Psoas muscle (tissue), 8 donors: ENCODE measurements around the gene CAB39. TPM values are rescaled to one million over a fixed set of nuclear protein-coding genes. Genes with fewer than 3 reads are reported as not detected.
"Not testable (repeated sequence)": the region's sequence is repeated elsewhere in the genome, so short reads cannot be mapped to it uniquely, and the experiment has no call there.

Source experiments
- ATAC-seq, 4 donors: fragments of 200-7000 bp; cut with Tn5 transposase; one replicate each; pipeline ENCODE4 v1.9.1; 2020; ENCODE audit warnings: moderate library complexity in 3 of 4, mild to moderate bottlenecking in 2 of 4
- DNase-seq, 2 donors: peaks; one replicate each; pipeline ENCODE4 v3.0.0-alpha.2; 2020
- H3K27ac ChIP-seq: fragments of 200-600 bp; one replicate; pipeline ENCODE4 v1.8.0; 2022
- H3K27me3 ChIP-seq, 3 donors: fragments of 200-600 bp in 1 of 3; one replicate each; pipeline versions ENCODE4 v1.6.1 to v1.8.0; 2013 to 2022; ENCODE audit warnings: low read length in 2 of 3, mild to moderate bottlenecking in 2 of 3, moderate library complexity in 1 of 3; ENCODE audit not compliant: insufficient read depth in 3 of 3
- H3K36me3 ChIP-seq, 2 donors: fragments of 200-600 bp in 1 of 2; one replicate each; pipeline versions ENCODE4 v1.6.1 to v1.8.0; 2013 to 2022; ENCODE audit warnings: low read depth in 1 of 2, mild to moderate bottlenecking in 1 of 2, moderate library complexity in 1 of 2; ENCODE audit not compliant: insufficient read depth in 1 of 2
- H3K4me1 ChIP-seq: fragments of 200-600 bp; one replicate; pipeline ENCODE4 v1.8.0; 2022
- H3K4me3 ChIP-seq: fragments of 200-600 bp; one replicate; pipeline ENCODE4 v1.8.0; 2022; ENCODE audit warnings: mild to moderate bottlenecking
- H3K9me3 ChIP-seq: fragments of 200-600 bp; one replicate; pipeline ENCODE4 v1.8.0; 2022
- WGBS, 3 donors: extraction: QIAGEN DNeasy Blood & Tissue Kit; methylation state at CpG; one replicate each; pipeline versions ENCODE4 v1.1.6 to v1.1.7; 2013; 5-methylcytosine and 5-hydroxymethylcytosine counted together
- intact Hi-C, 2 donors: fragments of 100-400 bp; cut with DNase I; formaldehyde crosslinking; loops; one replicate each; pipeline versions ENCODE4 v1.11.0 to v1.14.2; 2022
- polyA plus RNA-seq, 3 donors: library from polyadenylated mRNA; stranded (reverse); fragments of 200-250 nt; gene quantifications; one replicate each; pipeline ENCODE4 v1.2.3, GENCODE V29; 2013
- total RNA-seq, 4 donors: library from RNA; stranded (reverse); fragmentation: NEBNext Ultra II Directional in 2 of 4; extraction: Animal tissue kit (Norgen Biotek cat#: 25700) in 2 of 4; gene quantifications; one replicate each; pipeline versions ENCODE4 v1.2.1 to v1.2.4, GENCODE V29; 2021 to 2023
- TF ChIP-seq, protein P1 (sequence below): fragments of 200-600 bp; IDR thresholded peaks from one replicate; pipeline ENCODE4 v1.8.0; 2022; ENCODE audit warnings: antibody characterized with exemption
- donor health status: healthy with polysubstance abuse.
- donor health status: DM: no; HTN: no; CAD: no; lungs with moderate emphysema.
- donor health status: Bipolar disorder and iron deficiency.
- donor health status: healthy.
- donor health status: DM: yes; HTN: yes; CAD: no.
- donor health status: DM: no; HTN: no; CAD: no.
- donor health status: DM: no; HTN: no; CAD: no.
- donor health status: DM: yes; HTN: yes; CAD: no.

CAB39 gene
- total and polyA plus RNA-seq, 7 donors, result 36.0 to 166 (median 123) TPM

DNA sequence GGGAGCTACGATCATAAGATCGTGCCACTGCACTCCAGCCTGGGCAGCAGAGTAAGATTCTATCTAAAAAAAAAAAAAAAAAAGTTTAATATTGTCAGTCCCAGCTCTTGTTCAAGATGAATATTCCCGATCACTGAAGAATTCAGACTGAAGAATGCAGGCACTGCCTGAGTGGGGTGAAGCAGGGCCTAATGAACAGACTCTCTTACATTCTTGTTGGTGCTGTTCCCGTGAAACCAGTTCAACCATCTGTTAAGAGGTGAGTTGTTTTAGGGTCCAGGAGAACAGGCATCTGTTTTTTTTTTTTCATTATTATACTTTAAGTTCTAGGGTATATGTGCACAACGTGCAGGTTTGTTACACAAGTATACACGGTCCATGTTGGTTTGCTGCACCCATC, 17.1 kb upstream of the CAB39 start:
- H3K4me3 ChIP-seq, result no peak overlapping the region
- TF ChIP-seq, protein P1, sequence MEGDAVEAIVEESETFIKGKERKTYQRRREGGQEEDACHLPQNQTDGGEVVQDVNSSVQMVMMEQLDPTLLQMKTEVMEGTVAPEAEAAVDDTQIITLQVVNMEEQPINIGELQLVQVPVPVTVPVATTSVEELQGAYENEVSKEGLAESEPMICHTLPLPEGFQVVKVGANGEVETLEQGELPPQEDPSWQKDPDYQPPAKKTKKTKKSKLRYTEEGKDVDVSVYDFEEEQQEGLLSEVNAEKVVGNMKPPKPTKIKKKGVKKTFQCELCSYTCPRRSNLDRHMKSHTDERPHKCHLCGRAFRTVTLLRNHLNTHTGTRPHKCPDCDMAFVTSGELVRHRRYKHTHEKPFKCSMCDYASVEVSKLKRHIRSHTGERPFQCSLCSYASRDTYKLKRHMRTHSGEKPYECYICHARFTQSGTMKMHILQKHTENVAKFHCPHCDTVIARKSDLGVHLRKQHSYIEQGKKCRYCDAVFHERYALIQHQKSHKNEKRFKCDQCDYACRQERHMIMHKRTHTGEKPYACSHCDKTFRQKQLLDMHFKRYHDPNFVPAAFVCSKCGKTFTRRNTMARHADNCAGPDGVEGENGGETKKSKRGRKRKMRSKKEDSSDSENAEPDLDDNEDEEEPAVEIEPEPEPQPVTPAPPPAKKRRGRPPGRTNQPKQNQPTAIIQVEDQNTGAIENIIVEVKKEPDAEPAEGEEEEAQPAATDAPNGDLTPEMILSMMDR, result no peak
- H3K9me3 ChIP-seq, result no peaks in the 10 kb centered on the region
- WGBS, 3 donors, result 89 to 92% (median 91%) methylated on average over 6 of the region's 6 CpGs
- no peaks in the 10 kb centered on the region for H3K36me3 ChIP-seq
- H3K27me3 ChIP-seq, result no peaks in the 10 kb centered on the region
- ATAC-seq, result no peak
- H3K4me1 ChIP-seq, result no peaks in the 10 kb centered on the region
- no peak for DNase-seq
- no peak overlapping the region for H3K27ac ChIP-seq
- intact Hi-C loops, result no loop called here

DNA sequence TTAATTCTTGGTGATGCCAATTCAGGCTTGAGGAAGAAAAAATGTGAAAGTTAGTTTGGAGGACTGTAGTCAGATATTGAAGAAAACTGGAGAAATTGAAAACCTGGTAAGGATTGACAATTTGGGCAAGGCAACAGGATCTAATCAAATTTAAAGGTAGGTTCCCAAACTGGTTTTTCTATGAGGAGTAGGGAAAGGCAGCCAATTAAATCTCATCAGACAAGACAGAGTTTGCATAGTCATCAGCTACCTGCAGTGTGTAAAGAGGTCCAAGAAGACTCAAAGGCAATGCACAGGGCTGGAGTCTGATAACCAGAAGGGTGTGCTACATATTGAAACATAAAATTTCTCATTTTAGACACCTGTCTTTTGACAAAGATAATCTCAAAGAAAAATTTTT, 16.0 kb upstream of the CAB39 start:
- intact Hi-C loops, result no loop called here
- H3K27ac ChIP-seq, result no peak overlapping the region
- ATAC-seq, result no peak

DNA sequence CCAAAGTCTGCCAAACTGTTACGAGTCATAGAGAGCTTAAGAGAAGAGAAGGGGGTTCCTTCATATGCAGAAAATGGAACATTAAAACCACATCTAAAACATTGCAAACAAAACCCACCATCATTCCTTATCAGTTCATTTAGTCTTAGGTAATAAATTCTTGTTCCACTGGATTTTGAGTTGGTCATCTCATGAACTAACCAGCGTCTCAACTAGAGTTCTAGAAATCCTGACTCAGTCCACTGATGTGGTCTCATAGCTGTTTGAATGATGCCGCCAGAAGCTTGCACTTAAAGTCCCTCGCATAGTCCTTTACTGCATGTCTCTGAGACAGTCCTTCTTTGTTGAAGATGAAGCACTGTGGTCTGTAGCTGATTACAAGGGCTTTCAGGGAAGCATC, 15.0 kb upstream of the CAB39 start:
- ATAC-seq, result no peak
- Histone ChIP-seq H3K9me3 (no peaks in the 10 kb centered on the region), H3K27ac (no peak overlapping the region), H3K27me3 (no peaks in the 10 kb centered on the region), H3K4me3 (no peak overlapping the region), H3K4me1 (no peaks in the 10 kb centered on the region), H3K36me3 (no peaks in the 10 kb centered on the region)
- DNase-seq, result no peak
- intact Hi-C loops, result no loop called here
- TF ChIP-seq, protein P1, result no peak
- WGBS, 3 donors, result 90 to 91% (median 91%) methylated on average over 4 of the region's 4 CpGs

More for the DNA sequence above, 16.0 kb upstream of the CAB39 start:
- Histone ChIP-seq H3K36me3 (no peaks in the 10 kb centered on the region), H3K4me1 (no peaks in the 10 kb centered on the region), H3K27me3 (no peaks in the 10 kb centered on the region), H3K4me3 (no peak overlapping the region), H3K9me3 (no peaks in the 10 kb centered on the region)
- DNase-seq, result no peak
- TF ChIP-seq, protein P1, result no peak

DNA sequence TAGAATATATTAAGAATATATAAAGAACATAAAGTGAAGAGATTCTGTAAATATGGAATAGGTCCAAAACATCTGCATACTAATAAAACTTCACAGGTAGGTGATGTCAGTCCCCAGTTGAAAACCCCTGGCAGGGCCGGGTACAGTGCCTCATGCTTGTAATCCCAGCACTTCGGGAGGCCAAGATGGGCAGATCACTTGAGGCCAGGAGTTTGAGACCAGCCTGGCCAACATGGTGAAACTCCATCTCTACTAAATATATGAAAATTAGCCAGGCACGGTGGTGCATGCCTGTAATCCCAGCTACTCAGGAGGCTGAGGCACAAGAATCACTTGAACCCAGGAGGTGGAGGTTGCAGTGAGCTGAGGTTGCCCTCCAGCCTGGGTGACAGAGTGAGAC, 13.9 kb upstream of the CAB39 start:
- intact Hi-C loops, DNase-seq, H3K36me3 ChIP-seq, H3K4me1 ChIP-seq, ATAC-seq, H3K4me3 ChIP-seq, H3K27ac ChIP-seq, H3K27me3 ChIP-seq, H3K9me3 ChIP-seq: not testable (repeated sequence)
- 77 to 84% (median 80%) methylated on average over 3 of the region's 3 CpGs for WGBS, 3 donors

DNA sequence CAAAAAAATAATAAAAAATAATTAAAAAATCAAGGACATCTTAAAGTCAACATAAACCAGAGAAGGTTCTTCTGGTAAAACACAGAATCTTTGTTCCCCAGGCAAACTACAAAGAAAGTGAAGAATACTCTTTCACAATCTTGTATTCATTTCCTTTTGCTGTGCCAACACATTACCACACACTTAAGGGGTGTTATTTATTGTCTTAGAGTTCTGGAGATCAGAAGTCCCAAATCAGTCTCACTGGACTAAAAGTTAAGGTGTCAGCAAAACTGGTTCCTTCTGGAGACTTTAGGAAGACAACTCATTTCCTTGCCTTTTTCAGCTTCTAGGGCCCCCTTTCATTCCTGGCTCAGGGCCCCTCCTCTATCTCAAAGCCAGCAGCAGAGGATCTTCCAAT, 12.2 kb upstream of the CAB39 start:
- H3K4me3 ChIP-seq, result no peak overlapping the region
- DNase-seq (no peak), ATAC-seq (peak in 2 of 4 donors; percentile 50 to 63)
- no peaks in the 10 kb centered on the region for H3K36me3 ChIP-seq
- TF ChIP-seq, protein P1, result no peak
- no peak overlapping the region for H3K27ac ChIP-seq
- H3K4me1 ChIP-seq, result no peaks in the 10 kb centered on the region
- H3K27me3 ChIP-seq, result no peaks in the 10 kb centered on the region
- H3K9me3 ChIP-seq, result no peaks in the 10 kb centered on the region
- intact Hi-C loops, result no loop called here
